Measurements from ENCODE around the gene GNG2.
"Not testable (repeated sequence)": the region's sequence is repeated elsewhere in the genome, so short reads cannot be mapped to it uniquely, and the experiment has no call there.

Gene GNG2

GRCh38 chr14:51895375-51895774, 35.0 kb downstream of the GNG2 start:
- no peak for DNase-seq

- DNase-seq = no peak
These were observed 37.5 kb downstream of the GNG2 start for GRCh38 chr14:51897791-51898355.

GRCh38 chr14:51901475-51902024, 41.1 kb downstream of the GNG2 start:
- no peak for DNase-seq

GRCh38 chr14:51905656-51906121, 45.3 kb downstream of the GNG2 start:
- DNase-seq = not testable (repeated sequence)

GRCh38 chr14:51908086-51908485, 47.7 kb downstream of the GNG2 start:
- no peak for DNase-seq

- no peak for DNase-seq
These were observed 51.8 kb downstream of the GNG2 start for GRCh38 chr14:51912112-51912786.

- DNase-seq = no peak
These were observed 53.9 kb downstream of the GNG2 start for GRCh38 chr14:51914310-51914709.

- DNase-seq = no peak
These were observed 56.8 kb downstream of the GNG2 start for GRCh38 chr14:51917193-51917592.

- no peak for DNase-seq
These were observed 60.6 kb downstream of the GNG2 start for GRCh38 chr14:51921026-51921425.

GRCh38 chr14:51922624-51923023, 62.2 kb downstream of the GNG2 start:
- no peak for DNase-seq

GRCh38 chr14:51924600-51924999, 64.2 kb downstream of the GNG2 start:
- DNase-seq = no peak

GRCh38 chr14:51925980-51926379, 65.6 kb downstream of the GNG2 start:
- no peak for DNase-seq

GRCh38 chr14:51926449-51926848, 66.0 kb downstream of the GNG2 start:
- no peak for DNase-seq

- DNase-seq = no peak
These were observed 68.2 kb downstream of the GNG2 start for GRCh38 chr14:51928568-51928967.

- no peak for DNase-seq
These were observed 68.8 kb downstream of the GNG2 start for GRCh38 chr14:51929166-51929565.

- no peak for DNase-seq
These were observed 69.7 kb downstream of the GNG2 start for GRCh38 chr14:51929910-51930682.

GRCh38 chr14:51931308-51931707, 70.9 kb downstream of the GNG2 start:
- no peak for DNase-seq

- no peak for DNase-seq
These were observed 72.8 kb downstream of the GNG2 start for GRCh38 chr14:51933191-51933590.

GRCh38 chr14:51938137-51938536, 77.7 kb downstream of the GNG2 start:
- no peak for DNase-seq

- DNase-seq = no peak
These were observed 78.4 kb downstream of the GNG2 start for GRCh38 chr14:51938821-51939220.

- no peak for DNase-seq
These were observed 78.8 kb downstream of the GNG2 start for GRCh38 chr14:51939226-51939625.

GRCh38 chr14:51939755-51940301, 79.4 kb downstream of the GNG2 start:
- DNase-seq = no peak

GRCh38 chr14:51942971-51943370, 82.6 kb downstream of the GNG2 start:
- DNase-seq = no peak

Measured in SHP77 treated with DMSO at 0.1 percent for 48 hours (cell line).